ENCODE measurements around the gene KIF26B.

GRCh38 chr1:245582026-245582425, 427.2 kb downstream of the KIF26B start:
- no peak for TF ChIP-seq POLR2A (IDR thresholded peaks at IDR 0.05)
- TF ChIP-seq CTCF (IDR thresholded peaks at IDR 0.05), result no peak

Data from body of pancreas (tissue), 4 donors.